ENCODE data around the gene ALS2CL.

DNA sequence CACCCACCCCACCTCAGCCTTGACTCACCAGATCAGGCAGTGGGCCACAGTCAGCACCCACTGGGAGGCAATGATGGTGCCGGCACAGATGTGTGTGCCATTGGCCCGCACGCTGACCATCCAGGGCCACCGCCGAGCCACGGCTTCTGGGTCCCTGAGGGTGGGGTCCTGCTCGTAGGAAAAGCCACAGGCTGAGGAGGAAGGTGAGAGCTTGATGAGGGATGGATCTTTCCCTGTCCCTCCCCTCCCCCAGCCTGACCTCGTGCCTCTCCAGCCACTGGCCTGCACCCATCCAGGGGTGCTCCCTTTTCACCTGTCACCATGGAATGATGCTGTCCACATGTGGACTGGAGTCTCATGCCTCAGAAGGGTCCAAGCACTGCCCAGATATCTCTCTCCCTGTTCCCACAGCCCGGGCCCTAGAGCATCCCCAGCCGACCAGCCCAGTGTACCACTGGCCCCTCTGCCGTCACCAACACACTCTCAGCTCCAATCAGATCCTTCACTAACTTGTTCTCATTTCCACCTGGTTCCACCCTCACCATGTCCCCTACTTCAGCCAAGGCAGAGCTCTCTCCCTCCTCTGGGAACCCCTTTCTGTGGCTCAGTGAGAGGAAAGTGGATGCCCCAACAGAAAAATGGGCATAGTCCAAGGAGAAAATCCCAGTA lies 22.2 kb upstream of the ALS2CL start:
- TF ChIP-seq, protein P1, sequence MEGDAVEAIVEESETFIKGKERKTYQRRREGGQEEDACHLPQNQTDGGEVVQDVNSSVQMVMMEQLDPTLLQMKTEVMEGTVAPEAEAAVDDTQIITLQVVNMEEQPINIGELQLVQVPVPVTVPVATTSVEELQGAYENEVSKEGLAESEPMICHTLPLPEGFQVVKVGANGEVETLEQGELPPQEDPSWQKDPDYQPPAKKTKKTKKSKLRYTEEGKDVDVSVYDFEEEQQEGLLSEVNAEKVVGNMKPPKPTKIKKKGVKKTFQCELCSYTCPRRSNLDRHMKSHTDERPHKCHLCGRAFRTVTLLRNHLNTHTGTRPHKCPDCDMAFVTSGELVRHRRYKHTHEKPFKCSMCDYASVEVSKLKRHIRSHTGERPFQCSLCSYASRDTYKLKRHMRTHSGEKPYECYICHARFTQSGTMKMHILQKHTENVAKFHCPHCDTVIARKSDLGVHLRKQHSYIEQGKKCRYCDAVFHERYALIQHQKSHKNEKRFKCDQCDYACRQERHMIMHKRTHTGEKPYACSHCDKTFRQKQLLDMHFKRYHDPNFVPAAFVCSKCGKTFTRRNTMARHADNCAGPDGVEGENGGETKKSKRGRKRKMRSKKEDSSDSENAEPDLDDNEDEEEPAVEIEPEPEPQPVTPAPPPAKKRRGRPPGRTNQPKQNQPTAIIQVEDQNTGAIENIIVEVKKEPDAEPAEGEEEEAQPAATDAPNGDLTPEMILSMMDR (IDR thresholded peaks at IDR 0.05; ENCODE audit: insufficient read depth, low read depth, low read length), result no peak
- TF ChIP-seq EZH2 (IDR thresholded peaks at IDR 0.05; ENCODE audit: insufficient read depth, low read length), result no peak

All from astrocyte (in vitro differentiated cells and primary cell).